Measurements from ENCODE around the gene CLCC1.
"Not testable (repeated sequence)": the region's sequence is repeated elsewhere in the genome, so short reads cannot be mapped to it uniquely, and the experiment has no call there.

Gene CLCC1

GRCh38 chr1:108963052-108963686, at the start of gene CLCC1:
TSS of gene CLCC1 (minus strand) at chr1:108963484. CDS start at chr1:108950437, 13,047 bp downstream.
- FAIRE-seq = peak; percentile 55

DNA sequence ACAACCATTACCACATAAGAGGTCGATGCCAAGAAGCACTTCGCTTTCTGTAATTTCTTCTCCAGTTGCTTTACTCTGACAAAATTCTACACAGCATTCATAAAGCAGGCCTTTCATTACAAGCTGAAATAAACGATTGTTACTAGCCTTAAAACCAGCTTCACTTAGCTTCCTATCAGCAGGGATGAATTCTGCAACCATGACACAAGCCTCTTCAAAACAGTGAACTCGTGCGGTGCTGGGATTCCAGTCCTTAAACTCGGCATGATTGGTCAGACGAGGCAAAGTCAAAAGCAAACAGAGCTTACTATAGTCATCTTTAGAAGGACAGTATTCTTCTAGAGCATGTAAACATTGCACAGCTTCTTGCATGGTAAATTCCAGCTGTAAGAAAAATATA, 48.1 kb upstream of the CLCC1 start:
- no peak for FAIRE-seq

DNA sequence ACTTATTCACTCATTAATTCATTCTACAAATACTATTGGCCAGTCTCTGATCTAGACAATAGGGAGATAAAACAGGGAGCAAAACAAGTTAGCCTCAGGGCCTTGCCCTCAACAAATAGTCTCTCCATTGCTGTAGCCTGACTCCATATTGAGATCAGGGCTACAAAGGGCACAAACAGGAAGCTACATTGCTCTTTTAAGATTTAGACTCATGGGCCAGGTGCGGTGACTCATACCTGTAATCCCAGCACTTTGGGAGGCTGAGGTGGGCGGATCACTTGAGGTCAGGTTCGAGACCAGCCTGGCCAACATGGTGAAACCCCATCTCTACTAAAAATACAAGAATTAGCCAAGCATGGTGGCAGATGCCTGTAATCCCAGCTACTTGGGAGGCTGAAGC, 33.3 kb upstream of the CLCC1 start:
- FAIRE-seq = not testable (repeated sequence)

GRCh38 chr1:108983114-108983513, 19.8 kb upstream of the CLCC1 start:
- no peak for FAIRE-seq

GRCh38 chr1:108976658-108977057, 13.4 kb upstream of the CLCC1 start:
- no peak for FAIRE-seq

- FAIRE-seq = no peak
Observed at GRCh38 chr1:108972951-108973350, 9.7 kb upstream of the CLCC1 start.

GRCh38 chr1:108969346-108969745, 6.1 kb upstream of the CLCC1 start:
- FAIRE-seq = no peak

GRCh38 chr1:108962681-108963051, 618 bp downstream of the CLCC1 start:
- FAIRE-seq = no peak

DNA sequence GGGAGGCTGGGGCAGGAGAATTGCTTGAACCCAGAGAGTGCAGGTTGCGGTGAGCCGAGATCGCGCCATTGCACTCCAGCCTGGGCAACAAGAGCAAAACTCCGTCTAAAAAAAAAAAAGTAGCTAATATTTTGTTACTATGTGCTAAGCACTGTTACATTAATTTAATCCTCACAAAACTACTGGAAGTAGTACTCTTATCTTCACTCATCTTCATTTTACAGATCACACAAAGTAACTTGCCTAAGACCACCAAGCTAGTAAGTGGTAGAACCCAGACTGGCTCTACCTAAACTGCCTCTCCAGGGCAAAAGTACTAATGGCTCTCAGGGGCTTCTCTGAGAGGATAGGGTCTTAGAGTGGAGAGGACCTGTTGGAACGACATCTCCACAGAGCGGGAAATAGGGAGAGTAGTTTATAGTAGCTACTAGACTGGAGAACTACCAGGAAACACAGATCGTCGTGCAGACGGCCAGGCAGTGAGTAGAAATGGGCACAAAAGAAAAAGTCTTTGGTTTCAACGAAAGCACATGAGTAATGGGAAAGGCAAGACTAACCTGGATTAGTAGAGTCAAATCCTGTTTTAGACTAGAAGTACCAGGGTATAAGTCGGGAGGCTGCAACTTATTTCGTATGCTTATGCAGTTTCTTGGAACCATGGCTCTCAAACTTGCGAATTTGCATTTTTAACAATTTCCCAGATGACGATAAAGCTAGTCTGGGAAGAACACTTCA, 1.4 kb downstream of the CLCC1 start:
- no peak for FAIRE-seq

GRCh38 chr1:108961198-108961597, 2.1 kb downstream of the CLCC1 start:
- FAIRE-seq = no peak

DNA sequence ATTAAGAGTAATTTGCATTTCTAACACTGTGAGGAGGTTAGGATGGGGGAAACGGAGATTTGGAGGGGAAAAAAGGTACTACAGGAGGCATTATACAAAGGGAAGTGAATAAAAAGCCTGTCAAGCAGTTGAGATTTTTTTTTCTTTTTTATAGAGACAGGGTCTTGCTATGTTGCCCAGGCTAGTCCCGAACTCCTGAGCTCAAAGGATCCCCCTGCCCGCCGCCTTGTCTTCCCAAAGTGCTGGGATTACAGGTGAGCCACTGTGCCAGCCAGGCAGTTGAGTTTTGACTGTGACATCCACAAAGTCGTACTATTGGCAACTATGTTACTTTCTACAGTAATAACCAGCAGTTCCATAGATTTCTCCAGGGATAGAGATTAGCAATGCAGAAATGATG, 2.6 kb downstream of the CLCC1 start:
- FAIRE-seq = no peak

GRCh38 chr1:108957888-108958287, 5.4 kb downstream of the CLCC1 start:
- FAIRE-seq = no peak

GRCh38 chr1:108955881-108956280, 7.4 kb downstream of the CLCC1 start:
- no peak for FAIRE-seq

- FAIRE-seq = no peak
Observed at GRCh38 chr1:108955111-108955510, 8.2 kb downstream of the CLCC1 start.

DNA sequence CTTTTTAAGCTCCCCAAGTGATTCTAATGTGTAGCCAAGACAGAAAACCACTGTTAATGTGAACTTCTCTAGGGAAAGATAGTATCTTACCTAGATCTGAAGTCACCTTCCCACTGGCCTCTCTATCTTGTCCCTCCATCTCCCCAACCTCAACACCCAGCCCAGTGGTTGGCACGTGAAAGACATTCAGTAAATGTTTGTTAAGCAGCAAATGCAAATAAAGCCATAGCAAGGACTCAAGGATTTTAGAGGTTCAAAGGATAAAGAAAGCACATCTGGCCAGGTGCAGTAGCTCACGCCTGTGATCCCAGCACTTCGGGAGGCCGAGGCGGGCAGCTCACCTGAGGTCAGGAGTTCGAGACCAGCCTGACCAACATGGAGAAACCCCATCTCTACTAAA, 9.8 kb downstream of the CLCC1 start:
- no peak for FAIRE-seq

DNA sequence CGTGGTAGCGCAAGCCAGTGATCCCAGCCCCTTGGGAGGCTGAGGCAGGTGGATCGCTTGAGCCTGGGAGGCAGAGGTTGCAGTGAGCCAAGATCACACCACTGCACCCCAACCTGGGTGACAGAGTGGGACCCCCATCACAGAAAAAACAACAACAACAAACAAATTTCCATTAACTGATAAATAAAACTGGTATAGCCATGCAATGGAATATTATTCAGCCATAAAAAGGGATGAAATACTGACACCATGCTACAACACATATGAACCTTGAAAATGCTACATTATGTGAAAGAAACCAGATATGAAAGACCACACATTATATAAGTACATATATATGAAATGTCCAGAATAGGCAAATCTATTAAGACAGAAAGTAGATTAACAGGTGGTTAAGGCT, 12.0 kb downstream of the CLCC1 start:
- FAIRE-seq = no peak

- no peak for FAIRE-seq
Observed at GRCh38 chr1:108949044-108949443, 14.2 kb downstream of the CLCC1 start.

DNA sequence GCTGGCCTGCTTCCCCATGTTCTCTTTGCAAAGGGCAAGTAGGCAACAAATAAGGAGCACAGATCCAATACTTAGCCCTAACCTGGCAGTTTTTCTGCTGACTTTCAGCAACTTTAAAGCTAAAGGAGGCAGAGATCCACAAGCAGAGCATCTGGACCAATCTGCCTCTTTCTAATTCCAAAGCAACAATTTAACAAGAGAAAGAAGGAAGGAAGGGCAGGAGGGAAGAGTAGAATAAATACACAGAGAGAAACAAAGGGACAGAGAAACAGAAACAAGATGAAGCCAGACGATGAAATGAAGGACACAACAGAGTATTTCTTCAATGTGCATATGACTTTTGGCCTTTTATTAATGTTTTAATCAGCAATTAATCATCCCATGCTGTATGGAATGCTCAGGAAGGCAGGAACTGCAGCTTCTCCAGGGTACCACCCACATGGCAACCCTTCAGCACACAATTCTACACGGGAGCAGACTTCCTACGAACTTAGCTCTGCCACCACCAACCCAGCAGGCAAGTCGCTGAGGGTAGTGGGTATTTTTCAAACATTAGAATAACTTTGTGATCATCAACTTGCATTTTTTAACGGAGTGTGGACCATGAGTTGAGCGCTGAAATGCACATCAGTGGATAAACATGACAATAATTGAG, 15.3 kb downstream of the CLCC1 start:
- no peak for FAIRE-seq

DNA sequence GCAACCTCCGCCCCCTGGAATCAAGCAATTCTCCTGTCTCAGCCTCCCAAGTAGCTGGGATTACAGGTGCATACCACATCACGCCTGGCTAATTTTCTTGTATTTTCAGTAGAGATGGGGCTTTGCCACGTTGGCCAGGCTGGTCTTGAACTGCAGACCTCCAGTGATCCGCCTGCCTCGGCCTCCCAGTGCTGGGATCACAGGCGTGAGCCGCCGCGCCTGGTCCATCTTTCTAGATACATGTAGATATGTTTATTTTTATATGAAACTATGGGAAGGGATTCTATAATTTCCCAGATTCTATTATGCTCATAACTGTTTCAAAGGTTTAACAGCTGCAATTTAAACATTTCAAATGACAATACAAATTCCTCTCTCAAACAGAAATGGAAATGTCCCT, 27.1 kb downstream of the CLCC1 start:
- no peak for FAIRE-seq

GRCh38 chr1:108933944-108934343, 29.3 kb downstream of the CLCC1 start:
- no peak for FAIRE-seq

- not testable (repeated sequence) for FAIRE-seq
Observed at GRCh38 chr1:108927565-108927964, 35.7 kb downstream of the CLCC1 start.

DNA sequence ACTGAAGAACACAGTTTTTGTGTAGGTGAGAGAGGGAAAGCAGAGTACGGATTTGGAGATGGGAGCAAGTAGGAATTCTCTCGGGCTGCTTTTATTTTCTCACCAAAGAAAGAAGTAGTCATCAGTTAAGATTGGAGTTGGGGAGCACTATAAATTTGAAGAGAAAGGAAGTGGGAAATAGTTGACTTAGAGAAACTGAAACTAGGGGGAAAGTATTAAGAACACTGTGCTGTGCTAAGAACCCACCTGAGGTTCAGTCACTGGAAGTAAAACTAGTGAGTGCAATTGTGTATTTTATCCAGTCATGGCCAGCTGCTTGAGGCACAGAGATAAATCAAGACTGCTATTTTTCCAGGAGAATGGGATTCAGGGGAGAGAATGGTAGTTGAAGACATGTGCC, 37.4 kb downstream of the CLCC1 start:
- FAIRE-seq = no peak

DNA sequence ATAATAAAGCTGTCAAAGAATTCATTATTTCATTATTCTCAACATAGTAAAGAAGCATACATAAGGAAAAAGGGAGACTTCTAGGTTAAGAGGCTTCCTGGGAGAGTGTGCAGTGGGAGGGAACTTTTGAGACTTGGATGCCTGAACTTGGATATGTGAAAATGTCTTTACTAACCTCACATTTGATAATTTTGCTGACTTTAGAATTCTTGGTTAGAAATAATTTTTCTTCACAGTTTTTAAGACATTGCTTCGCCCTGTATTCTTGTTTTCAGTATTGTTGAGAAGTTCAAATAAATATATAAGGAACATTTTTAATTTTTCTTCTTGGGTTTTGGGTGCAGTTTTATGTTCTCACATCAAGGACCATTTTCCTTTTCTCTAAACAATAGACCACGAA, 46.5 kb downstream of the CLCC1 start:
- FAIRE-seq = no peak
